ENCODE data around the gene PLEKHF1.
A peak's percentile ranks its signal among the peaks of the same experiment; 100 is the strongest.

Gene PLEKHF1

GRCh38 chr19:29685326-29685725 is 20.1 kb downstream of the PLEKHF1 start:
- Histone ChIP-seq H3K27ac (replicated peaks) (no peak overlapping the region), H3K27me3 (ENCODE audit: insufficient read depth, poor library complexity, severe bottlenecking) (no peaks in the 10 kb centered on the region), H3K4me3 (replicated peaks; ENCODE audit: insufficient read depth, low read length) (no peak overlapping the region)
- TF ChIP-seq CTCF (IDR thresholded peaks at IDR 0.05; ENCODE audit: insufficient read depth, low read length) (no peak), POLR2AphosphoS5 (IDR thresholded peaks at IDR 0.05; ENCODE audit: low read depth) (no peak), REST (IDR thresholded peaks at IDR 0.05; ENCODE audit: insufficient replicate concordance, low read depth) (no peak), GABPA (IDR thresholded peaks at IDR 0.05; ENCODE audit: low read depth) (no peak), SPI1 (IDR thresholded peaks at IDR 0.05; ENCODE audit: borderline replicate concordance, low read depth) (no peak)
- no peak for DNase-seq (ENCODE audit: low read depth in 1 of 2, low spot score in 1 of 2)

GRCh38 chr19:29686285-29686805 is 21.1 kb downstream of the PLEKHF1 start:
- DNase-seq (ENCODE audit: low read depth in 1 of 2, low spot score in 1 of 2), result no peak
- no peak overlapping the region for H3K27ac ChIP-seq (replicated peaks)
- H3K27me3 ChIP-seq (ENCODE audit: insufficient read depth, poor library complexity, severe bottlenecking), result no peaks in the 10 kb centered on the region
- H3K4me3 ChIP-seq (replicated peaks; ENCODE audit: insufficient read depth, low read length), result no peak overlapping the region
- no peak for TF ChIP-seq SPI1 (IDR thresholded peaks at IDR 0.05; ENCODE audit: borderline replicate concordance, low read depth)
- no peak for TF ChIP-seq POLR2AphosphoS5 (IDR thresholded peaks at IDR 0.05; ENCODE audit: low read depth)
- no peak for TF ChIP-seq CTCF (IDR thresholded peaks at IDR 0.05; ENCODE audit: insufficient read depth, low read length)
- TF ChIP-seq REST (IDR thresholded peaks at IDR 0.05; ENCODE audit: insufficient replicate concordance, low read depth), result no peak
- no peak for TF ChIP-seq GABPA (IDR thresholded peaks at IDR 0.05; ENCODE audit: low read depth)

GRCh38 chr19:29687244-29687896 is 22.1 kb downstream of the PLEKHF1 start:
- no peak for TF ChIP-seq GABPA (IDR thresholded peaks at IDR 0.05; ENCODE audit: low read depth)
- TF ChIP-seq CTCF (IDR thresholded peaks at IDR 0.05; ENCODE audit: insufficient read depth, low read length), result no peak
- no peak for TF ChIP-seq SPI1 (IDR thresholded peaks at IDR 0.05; ENCODE audit: borderline replicate concordance, low read depth)
- no peak for TF ChIP-seq POLR2AphosphoS5 (IDR thresholded peaks at IDR 0.05; ENCODE audit: low read depth)
- no peak for TF ChIP-seq REST (IDR thresholded peaks at IDR 0.05; ENCODE audit: insufficient replicate concordance, low read depth)
- Histone ChIP-seq H3K4me3 (replicated peaks; ENCODE audit: insufficient read depth, low read length) (no peak overlapping the region), H3K27ac (replicated peaks) (no peak overlapping the region), H3K27me3 (ENCODE audit: insufficient read depth, poor library complexity, severe bottlenecking) (no peaks in the 10 kb centered on the region)
- DNase-seq (ENCODE audit: low read depth in 1 of 2, low spot score in 1 of 2), result peak in 1 of 2 experiments; percentile 13
